ENCODE measurements around the gene CNPY3.
A peak's percentile ranks its signal among the peaks of the same experiment; 100 is the strongest.
"Not testable (repeated sequence)": the region's sequence is repeated elsewhere in the genome, so short reads cannot be mapped to it uniquely, and the experiment has no call there.

The CNPY3 gene

GRCh38 chr6:42928986-42929820, at the start of gene CNPY3:
TSS of gene CNPY3 (plus strand) at chr6:42929480. CDS start at chr6:42929571, 91 bp downstream.
- Histone ChIP-seq H3K9me3 (no peaks in the 10 kb centered on the region), H3K27me3 (peaks cover 0 to 11% of the 10 kb centered on the region in 2 donors), H3K27ac (peak within 1 kb of the TSS; percentile 80 to 88), H3K4me3 (peak within 1 kb of the TSS; percentile 81 to 88), H3K36me3 (peaks cover 0 to 4% (median under 1%) of the 10 kb centered on the region in 3 donors), H3K4me1 (peaks cover 0 to 36% (median 21%) of the 10 kb centered on the region in 4 donors)
- peak in 1 of 2 experiments; percentile 28 for TF ChIP-seq CTCF (IDR thresholded peaks at IDR 0.05)
- DNase-seq, result peak; percentile 95 to 97
- intact Hi-C loops (cut with DNase I; ENCODE audit: low total_unique reads), result loop anchor here (5.0 kb wide), 1 partner anchor 83 kb away; the partner anchor contains the start of genes KLHDC3 and MEA1

GRCh38 chr6:42880240-42880817, 49.0 kb upstream of the CNPY3 start:
- H3K9me3 ChIP-seq; DNase-seq; H3K27me3 ChIP-seq; intact Hi-C loops (cut with DNase I; ENCODE audit: low total_unique reads): not testable (repeated sequence)
- Histone ChIP-seq H3K36me3 (peaks cover 21 to 37% (median 37%) of the 10 kb centered on the region in 3 donors), H3K27ac (peak overlapping the region; percentile 87 to 94), H3K4me3 (peak overlapping the region; percentile 58 to 67), H3K4me1 (peaks cover 0 to 28% (median 14%) of the 10 kb centered on the region in 4 donors)

GRCh38 chr6:42880871-42881270, 48.4 kb upstream of the CNPY3 start:
- H3K4me3 ChIP-seq, result peak overlapping the region; percentile 58 to 67
- peaks cover 0 to 28% (median 14%) of the 10 kb centered on the region in 4 donors for H3K4me1 ChIP-seq
- H3K27me3 ChIP-seq; DNase-seq; intact Hi-C loops (cut with DNase I; ENCODE audit: low total_unique reads); H3K9me3 ChIP-seq: not testable (repeated sequence)
- H3K27ac ChIP-seq, result peak overlapping the region; percentile 87 to 94
- peaks cover 27 to 42% (median 42%) of the 10 kb centered on the region in 3 donors for H3K36me3 ChIP-seq

GRCh38 chr6:42885702-42886101, 43.6 kb upstream of the CNPY3 start:
- Histone ChIP-seq H3K36me3 (peaks cover 35 to 70% (median 56%) of the 10 kb centered on the region in 3 donors), H3K27me3 (no peaks in the 10 kb centered on the region), H3K27ac (no peak overlapping the region), H3K4me3 (no peak overlapping the region), H3K9me3 (no peaks in the 10 kb centered on the region), H3K4me1 (peaks cover 0 to 23% (median 9%) of the 10 kb centered on the region in 4 donors)
- DNase-seq, result no peak
- intact Hi-C loops (cut with DNase I; ENCODE audit: low total_unique reads), result no loop called here
- no peak for TF ChIP-seq CTCF (IDR thresholded peaks at IDR 0.05)

- H3K27ac ChIP-seq; H3K4me3 ChIP-seq; H3K9me3 ChIP-seq; intact Hi-C loops (cut with DNase I; ENCODE audit: low total_unique reads); DNase-seq; H3K27me3 ChIP-seq: not testable (repeated sequence)
- peaks cover 0 to 16% (median 9%) of the 10 kb centered on the region in 4 donors for H3K4me1 ChIP-seq
- H3K36me3 ChIP-seq, result peaks cover 35 to 55% (median 41%) of the 10 kb centered on the region in 3 donors
Observed at GRCh38 chr6:42888201-42888600, 41.1 kb upstream of the CNPY3 start.

GRCh38 chr6:42889815-42890214, 39.5 kb upstream of the CNPY3 start:
- H3K9me3 ChIP-seq, result no peaks in the 10 kb centered on the region
- peak overlapping the region; percentile 74 to 94 for H3K4me3 ChIP-seq
- DNase-seq, result no peak
- H3K27me3 ChIP-seq, result no peaks in the 10 kb centered on the region
- H3K27ac ChIP-seq, result peak overlapping the region; percentile 88 to 96
- H3K36me3 ChIP-seq, result peaks cover 19 to 38% (median 25%) of the 10 kb centered on the region in 3 donors
- H3K4me1 ChIP-seq, result peaks cover 0 to 16% (median 9%) of the 10 kb centered on the region in 4 donors
- TF ChIP-seq CTCF (IDR thresholded peaks at IDR 0.05), result no peak
- intact Hi-C loops (cut with DNase I; ENCODE audit: low total_unique reads), result no loop called here
